Effector memory CD8-positive, alpha-beta T cell (primary cell): ENCODE results near the gene LRIG2.
"Not testable (repeated sequence)": the region's sequence is repeated elsewhere in the genome, so short reads cannot be mapped to it uniquely, and the experiment has no call there.

Experiments used
- ATAC-seq: fragments of 150-1000 bp; cut with Tn5 transposase; replicated peaks from 2 replicates; pipeline ENCODE4 v1.10.0; 2021; ENCODE audit warnings: mild to moderate bottlenecking, moderate library complexity
- DNase-seq, 3 experiments: peaks; one replicate each; pipeline ENCODE4 v3.0.0; 2021
- H3K27ac Mint-ChIP-seq, 2 donors: one replicate each; pipeline ENCODE4 v1.8.0; 2022; ENCODE audit warnings: mild to moderate bottlenecking in 2 of 2, mixed read lengths in 2 of 2, moderate library complexity in 2 of 2
- H3K27me3 Mint-ChIP-seq, 2 donors: one replicate each; pipeline ENCODE4 v1.8.0; 2022; ENCODE audit warnings: mixed read lengths in 2 of 2
- H3K36me3 Mint-ChIP-seq: one replicate; pipeline ENCODE4 v1.8.0; 2022; ENCODE audit warnings: mild to moderate bottlenecking, moderate library complexity, mixed read lengths; ENCODE audit not compliant: insufficient read depth
- H3K4me1 Mint-ChIP-seq, 2 donors: one replicate each; pipeline ENCODE4 v1.8.0; 2022; ENCODE audit warnings: low read depth in 2 of 2, mixed read lengths in 2 of 2
- H3K4me3 Mint-ChIP-seq, 2 donors: one replicate each; pipeline ENCODE4 v1.8.0; 2022; ENCODE audit warnings: mild to moderate bottlenecking in 2 of 2, mixed read lengths in 2 of 2, moderate library complexity in 2 of 2
- H3K9me3 Mint-ChIP-seq, 2 donors: one replicate each; pipeline ENCODE4 v1.8.0; 2022; ENCODE audit warnings: mixed read lengths in 2 of 2

LRIG2 gene

GRCh38 chr1:113077978-113078377 lies 5.0 kb downstream of the LRIG2 start:
- H3K27ac Mint-ChIP-seq, DNase-seq, ATAC-seq, H3K4me3 Mint-ChIP-seq, H3K27me3 Mint-ChIP-seq, H3K9me3 Mint-ChIP-seq: not testable (repeated sequence)
- Mint-ChIP-seq H3K4me1 (peaks cover 23 to 34% of the 10 kb centered on the region in 2 donors), H3K36me3 (peaks cover 58% of the 10 kb centered on the region)

GRCh38 chr1:113086541-113086940 lies 13.5 kb downstream of the LRIG2 start:
- no peak overlapping the region for H3K4me3 Mint-ChIP-seq
- DNase-seq (no peak), ATAC-seq (no peak)
- peaks cover 21 to 41% of the 10 kb centered on the region in 2 donors for H3K4me1 Mint-ChIP-seq
- H3K36me3 Mint-ChIP-seq, result peaks cover 10% of the 10 kb centered on the region
- H3K27ac Mint-ChIP-seq, result no peak overlapping the region
- no peaks in the 10 kb centered on the region for H3K9me3 Mint-ChIP-seq
- no peaks in the 10 kb centered on the region for H3K27me3 Mint-ChIP-seq

- peak overlapping the region in 1 of 2 donors; percentile 16 for H3K27ac Mint-ChIP-seq
- H3K36me3 Mint-ChIP-seq, result peaks cover 32% of the 10 kb centered on the region
- DNase-seq (no peak), ATAC-seq (no peak)
- peaks cover 21 to 35% of the 10 kb centered on the region in 2 donors for H3K4me1 Mint-ChIP-seq
- H3K27me3 Mint-ChIP-seq, result no peaks in the 10 kb centered on the region
- H3K9me3 Mint-ChIP-seq, result no peaks in the 10 kb centered on the region
- no peak overlapping the region for H3K4me3 Mint-ChIP-seq
Observed at GRCh38 chr1:113088972-113089371, 16.0 kb downstream of the LRIG2 start.

GRCh38 chr1:113090051-113090450 lies 17.1 kb downstream of the LRIG2 start:
- ATAC-seq (no peak), DNase-seq (no peak)
- H3K36me3 Mint-ChIP-seq, result peaks cover 43% of the 10 kb centered on the region
- H3K4me1 Mint-ChIP-seq, result peaks cover 21 to 35% of the 10 kb centered on the region in 2 donors
- no peaks in the 10 kb centered on the region for H3K27me3 Mint-ChIP-seq
- no peaks in the 10 kb centered on the region for H3K9me3 Mint-ChIP-seq
- no peak overlapping the region for H3K4me3 Mint-ChIP-seq
- no peak overlapping the region for H3K27ac Mint-ChIP-seq

- no peaks in the 10 kb centered on the region for H3K9me3 Mint-ChIP-seq
- H3K36me3 Mint-ChIP-seq, result peaks cover 54% of the 10 kb centered on the region
- no peak overlapping the region for H3K4me3 Mint-ChIP-seq
- ATAC-seq (no peak), DNase-seq (no peak)
- H3K27ac Mint-ChIP-seq, result no peak overlapping the region
- H3K4me1 Mint-ChIP-seq, result peaks cover 12 to 24% of the 10 kb centered on the region in 2 donors
- no peaks in the 10 kb centered on the region for H3K27me3 Mint-ChIP-seq
Observed at GRCh38 chr1:113091988-113092594, 19.1 kb downstream of the LRIG2 start.

GRCh38 chr1:113094506-113094905 lies 21.5 kb downstream of the LRIG2 start:
- Mint-ChIP-seq H3K9me3 (no peaks in the 10 kb centered on the region), H3K4me1 (peaks cover 4 to 8% of the 10 kb centered on the region in 2 donors), H3K27me3 (no peaks in the 10 kb centered on the region), H3K4me3 (no peak overlapping the region), H3K27ac (peak overlapping the region in 1 of 2 donors; percentile 38), H3K36me3 (peaks cover 77% of the 10 kb centered on the region)
- ATAC-seq, result no peak
- DNase-seq, result no peak

GRCh38 chr1:113095790-113096455 lies 22.9 kb downstream of the LRIG2 start:
- no peak overlapping the region for H3K27ac Mint-ChIP-seq
- ATAC-seq (no peak), DNase-seq (no peak)
- H3K27me3 Mint-ChIP-seq, result no peaks in the 10 kb centered on the region
- no peak overlapping the region for H3K4me3 Mint-ChIP-seq
- H3K36me3 Mint-ChIP-seq, result peaks cover 89% of the 10 kb centered on the region
- H3K9me3 Mint-ChIP-seq, result no peaks in the 10 kb centered on the region
- peaks cover 4 to 5% of the 10 kb centered on the region in 2 donors for H3K4me1 Mint-ChIP-seq

GRCh38 chr1:113096493-113096892 lies 23.5 kb downstream of the LRIG2 start:
- peaks cover 4 to 5% of the 10 kb centered on the region in 2 donors for H3K4me1 Mint-ChIP-seq
- H3K9me3 Mint-ChIP-seq, result no peaks in the 10 kb centered on the region
- no peak for DNase-seq
- H3K36me3 Mint-ChIP-seq, result peaks cover 94% of the 10 kb centered on the region
- H3K4me3 Mint-ChIP-seq, result no peak overlapping the region
- no peak for ATAC-seq
- H3K27ac Mint-ChIP-seq, result no peak overlapping the region
- no peaks in the 10 kb centered on the region for H3K27me3 Mint-ChIP-seq

- ATAC-seq, result no peak
- Mint-ChIP-seq H3K27ac (peak overlapping the region; percentile 27 to 38), H3K9me3 (no peaks in the 10 kb centered on the region), H3K4me1 (peaks cover 0 to 4% of the 10 kb centered on the region in 2 donors), H3K4me3 (no peak overlapping the region), H3K27me3 (no peaks in the 10 kb centered on the region), H3K36me3 (peaks cover 95% of the 10 kb centered on the region)
- DNase-seq, result no peak
Observed at GRCh38 chr1:113101588-113101987, 28.6 kb downstream of the LRIG2 start.

GRCh38 chr1:113103048-113103447 lies 30.1 kb downstream of the LRIG2 start:
- Mint-ChIP-seq H3K4me3 (no peak overlapping the region), H3K36me3 (peaks cover 94% of the 10 kb centered on the region), H3K27ac (peak overlapping the region in 1 of 2 donors; percentile 78), H3K27me3 (no peaks in the 10 kb centered on the region), H3K4me1 (peaks cover 0 to 4% of the 10 kb centered on the region in 2 donors), H3K9me3 (no peaks in the 10 kb centered on the region)
- no peak for DNase-seq
- no peak for ATAC-seq

GRCh38 chr1:113103977-113104376 lies 31.0 kb downstream of the LRIG2 start:
- H3K4me1 Mint-ChIP-seq, result peaks cover 0 to 4% of the 10 kb centered on the region in 2 donors
- no peak overlapping the region for H3K4me3 Mint-ChIP-seq
- H3K27ac Mint-ChIP-seq, result peak overlapping the region; percentile 13 to 78
- no peaks in the 10 kb centered on the region for H3K9me3 Mint-ChIP-seq
- DNase-seq (no peak), ATAC-seq (no peak)
- peaks cover 94% of the 10 kb centered on the region for H3K36me3 Mint-ChIP-seq
- H3K27me3 Mint-ChIP-seq, result no peaks in the 10 kb centered on the region

- H3K4me3 Mint-ChIP-seq, result no peak overlapping the region
- ATAC-seq (no peak), DNase-seq (no peak)
- H3K4me1 Mint-ChIP-seq, result peaks cover 0 to under 1% of the 10 kb centered on the region in 2 donors
- H3K36me3 Mint-ChIP-seq, result peaks cover 92% of the 10 kb centered on the region
- peak overlapping the region in 1 of 2 donors; percentile 54 for H3K27ac Mint-ChIP-seq
- H3K27me3 Mint-ChIP-seq, result no peaks in the 10 kb centered on the region
- no peaks in the 10 kb centered on the region for H3K9me3 Mint-ChIP-seq
Observed at GRCh38 chr1:113106910-113107309, 33.9 kb downstream of the LRIG2 start.

GRCh38 chr1:113109908-113110554 lies 37.0 kb downstream of the LRIG2 start:
- Mint-ChIP-seq H3K27ac (peak overlapping the region in 1 of 2 donors; percentile 6), H3K4me3 (no peak overlapping the region), H3K27me3 (no peaks in the 10 kb centered on the region), H3K36me3 (peaks cover 93% of the 10 kb centered on the region), H3K4me1 (no peaks in the 10 kb centered on the region), H3K9me3 (no peaks in the 10 kb centered on the region)
- ATAC-seq, result no peak
- DNase-seq, result no peak

- no peaks in the 10 kb centered on the region for H3K27me3 Mint-ChIP-seq
- H3K4me3 Mint-ChIP-seq, result no peak overlapping the region
- no peaks in the 10 kb centered on the region for H3K9me3 Mint-ChIP-seq
- no peak for DNase-seq
- H3K27ac Mint-ChIP-seq, result no peak overlapping the region
- no peak for ATAC-seq
- peaks cover 97% of the 10 kb centered on the region for H3K36me3 Mint-ChIP-seq
- peaks cover 0 to 3% of the 10 kb centered on the region in 2 donors for H3K4me1 Mint-ChIP-seq
Observed at GRCh38 chr1:113118266-113118665, 45.3 kb downstream of the LRIG2 start.
